Hepatocyte (in vitro differentiated cells): ENCODE data around the gene ZNF138.

Source experiments
- EZH2 ChIP-seq: fragments of 200-600 bp; sonication (generic); IDR thresholded peaks from 2 replicates; pipeline ENCODE4 v1.6.1; 2016; ENCODE audit warnings: antibody characterized with exemption, mild to moderate bottlenecking, borderline replicate concordance
- TF ChIP-seq, protein P1 (sequence below): fragments of 200-600 bp; sonication (generic); IDR thresholded peaks from 2 replicates; pipeline ENCODE4 v1.5.1; 2016; ENCODE audit warnings: antibody characterized with exemption, mild to moderate bottlenecking; ENCODE audit not compliant: poor library complexity

- TF ChIP-seq, protein P1, sequence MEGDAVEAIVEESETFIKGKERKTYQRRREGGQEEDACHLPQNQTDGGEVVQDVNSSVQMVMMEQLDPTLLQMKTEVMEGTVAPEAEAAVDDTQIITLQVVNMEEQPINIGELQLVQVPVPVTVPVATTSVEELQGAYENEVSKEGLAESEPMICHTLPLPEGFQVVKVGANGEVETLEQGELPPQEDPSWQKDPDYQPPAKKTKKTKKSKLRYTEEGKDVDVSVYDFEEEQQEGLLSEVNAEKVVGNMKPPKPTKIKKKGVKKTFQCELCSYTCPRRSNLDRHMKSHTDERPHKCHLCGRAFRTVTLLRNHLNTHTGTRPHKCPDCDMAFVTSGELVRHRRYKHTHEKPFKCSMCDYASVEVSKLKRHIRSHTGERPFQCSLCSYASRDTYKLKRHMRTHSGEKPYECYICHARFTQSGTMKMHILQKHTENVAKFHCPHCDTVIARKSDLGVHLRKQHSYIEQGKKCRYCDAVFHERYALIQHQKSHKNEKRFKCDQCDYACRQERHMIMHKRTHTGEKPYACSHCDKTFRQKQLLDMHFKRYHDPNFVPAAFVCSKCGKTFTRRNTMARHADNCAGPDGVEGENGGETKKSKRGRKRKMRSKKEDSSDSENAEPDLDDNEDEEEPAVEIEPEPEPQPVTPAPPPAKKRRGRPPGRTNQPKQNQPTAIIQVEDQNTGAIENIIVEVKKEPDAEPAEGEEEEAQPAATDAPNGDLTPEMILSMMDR = no peak
- no peak for TF ChIP-seq EZH2
Measured at GRCh38 chr7:64787295-64787694, 6.9 kb upstream of the ZNF138 start.
